ENCODE data around the gene JAKMIP1. TPM values are rescaled to one million over a fixed set of nuclear protein-coding genes. Genes with fewer than 3 reads are reported as not detected.

The JAKMIP1 gene
- total RNA-seq, 1 donor from 2014 or later, result not detected

DNA sequence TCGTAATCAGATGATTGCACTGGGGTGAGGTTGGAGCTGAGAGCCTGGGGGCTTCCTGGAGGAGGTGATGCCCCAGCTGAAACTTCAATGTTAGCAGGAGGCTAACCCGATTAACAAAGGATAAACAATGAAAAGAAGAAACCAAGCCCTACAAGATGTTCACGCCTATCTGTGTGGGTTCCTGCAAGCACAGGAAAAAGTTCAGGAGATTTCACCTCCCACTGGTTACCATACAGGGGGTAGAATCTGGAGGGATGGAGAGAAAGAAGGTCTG lies 27.5 kb downstream of the JAKMIP1 start:
- no peaks in the 10 kb centered on the region for H3K27me3 Mint-ChIP-seq (ENCODE audit: low read depth)
- DNase-seq (ENCODE audit: low spot score in 2 of 2, unreplicated experiment in 2 of 2), result no peak
- TF ChIP-seq, protein P1, sequence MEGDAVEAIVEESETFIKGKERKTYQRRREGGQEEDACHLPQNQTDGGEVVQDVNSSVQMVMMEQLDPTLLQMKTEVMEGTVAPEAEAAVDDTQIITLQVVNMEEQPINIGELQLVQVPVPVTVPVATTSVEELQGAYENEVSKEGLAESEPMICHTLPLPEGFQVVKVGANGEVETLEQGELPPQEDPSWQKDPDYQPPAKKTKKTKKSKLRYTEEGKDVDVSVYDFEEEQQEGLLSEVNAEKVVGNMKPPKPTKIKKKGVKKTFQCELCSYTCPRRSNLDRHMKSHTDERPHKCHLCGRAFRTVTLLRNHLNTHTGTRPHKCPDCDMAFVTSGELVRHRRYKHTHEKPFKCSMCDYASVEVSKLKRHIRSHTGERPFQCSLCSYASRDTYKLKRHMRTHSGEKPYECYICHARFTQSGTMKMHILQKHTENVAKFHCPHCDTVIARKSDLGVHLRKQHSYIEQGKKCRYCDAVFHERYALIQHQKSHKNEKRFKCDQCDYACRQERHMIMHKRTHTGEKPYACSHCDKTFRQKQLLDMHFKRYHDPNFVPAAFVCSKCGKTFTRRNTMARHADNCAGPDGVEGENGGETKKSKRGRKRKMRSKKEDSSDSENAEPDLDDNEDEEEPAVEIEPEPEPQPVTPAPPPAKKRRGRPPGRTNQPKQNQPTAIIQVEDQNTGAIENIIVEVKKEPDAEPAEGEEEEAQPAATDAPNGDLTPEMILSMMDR (IDR thresholded peaks at IDR 0.05; ENCODE audit: unreplicated experiment), result no peak
- H3K27ac Mint-ChIP-seq, result no peak overlapping the region
- no peak overlapping the region for H3K4me3 Mint-ChIP-seq
- H3K9me3 Mint-ChIP-seq, result peaks cover 11% of the 10 kb centered on the region
- no peaks in the 10 kb centered on the region for H3K36me3 Mint-ChIP-seq
- no peaks in the 10 kb centered on the region for H3K4me1 Mint-ChIP-seq

GRCh38 chr4:6172093-6172926 lies 28.0 kb downstream of the JAKMIP1 start:
- no peak overlapping the region for H3K27ac Mint-ChIP-seq
- no peak overlapping the region for H3K4me3 Mint-ChIP-seq

GRCh38 chr4:6169239-6169638 lies 31.1 kb downstream of the JAKMIP1 start:
- Mint-ChIP-seq H3K4me1 (no peaks in the 10 kb centered on the region), H3K27me3 (ENCODE audit: low read depth) (peaks cover 1% of the 10 kb centered on the region), H3K27ac (no peak overlapping the region), H3K36me3 (no peaks in the 10 kb centered on the region), H3K4me3 (no peak overlapping the region), H3K9me3 (peaks cover 16% of the 10 kb centered on the region)
- DNase-seq (ENCODE audit: low spot score in 2 of 2, unreplicated experiment in 2 of 2), result no peak
- TF ChIP-seq, protein P1 (IDR thresholded peaks at IDR 0.05; ENCODE audit: unreplicated experiment), result no peak

More at GRCh38 chr4:6172093-6172926, 28.0 kb downstream of the JAKMIP1 start:
- Mint-ChIP-seq H3K36me3 (no peaks in the 10 kb centered on the region), H3K4me1 (no peaks in the 10 kb centered on the region), H3K9me3 (peaks cover 8% of the 10 kb centered on the region), H3K27me3 (ENCODE audit: low read depth) (no peaks in the 10 kb centered on the region)
- TF ChIP-seq, protein P1 (IDR thresholded peaks at IDR 0.05; ENCODE audit: unreplicated experiment), result no peak
- DNase-seq (ENCODE audit: low spot score in 2 of 2, unreplicated experiment in 2 of 2), result no peak

DNA sequence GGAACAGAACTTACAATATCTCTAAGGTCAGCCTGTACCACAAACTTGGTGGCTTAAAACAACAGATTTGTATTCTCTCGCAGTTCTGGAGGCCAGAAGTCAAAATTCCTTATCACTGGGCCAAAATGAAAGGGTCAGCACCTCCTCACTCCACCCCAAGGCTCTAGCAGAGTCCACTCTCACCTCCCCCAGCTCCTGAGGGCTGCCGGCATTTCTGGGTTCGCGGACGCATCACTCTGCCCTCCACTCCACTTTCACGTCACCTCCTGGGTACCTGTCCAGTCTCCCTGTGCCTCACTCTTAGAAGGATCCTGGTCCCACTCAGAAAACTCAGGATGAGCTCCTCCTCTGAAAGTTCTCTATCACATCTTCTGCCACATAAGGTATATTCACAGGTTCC lies 34.6 kb downstream of the JAKMIP1 start:
- H3K27ac Mint-ChIP-seq, result no peak overlapping the region
- H3K9me3 Mint-ChIP-seq, result peaks cover 23% of the 10 kb centered on the region
- no peaks in the 10 kb centered on the region for H3K4me1 Mint-ChIP-seq
- H3K36me3 Mint-ChIP-seq, result no peaks in the 10 kb centered on the region
- no peak overlapping the region for H3K4me3 Mint-ChIP-seq
- no peak for DNase-seq (ENCODE audit: low spot score in 2 of 2, unreplicated experiment in 2 of 2)
- TF ChIP-seq, protein P1 (IDR thresholded peaks at IDR 0.05; ENCODE audit: unreplicated experiment), result no peak
- H3K27me3 Mint-ChIP-seq (ENCODE audit: low read depth), result peaks cover 1% of the 10 kb centered on the region

- no peak for DNase-seq (ENCODE audit: low spot score in 2 of 2, unreplicated experiment in 2 of 2)
- TF ChIP-seq, protein P1 (IDR thresholded peaks at IDR 0.05; ENCODE audit: unreplicated experiment), result no peak
- Mint-ChIP-seq H3K27ac (no peak overlapping the region), H3K9me3 (peaks cover 23% of the 10 kb centered on the region), H3K4me3 (no peak overlapping the region), H3K4me1 (no peaks in the 10 kb centered on the region), H3K36me3 (no peaks in the 10 kb centered on the region), H3K27me3 (ENCODE audit: low read depth) (peaks cover 11% of the 10 kb centered on the region)
Observed at GRCh38 chr4:6162885-6163284, 37.5 kb downstream of the JAKMIP1 start.
